Lung (tissue), 12 donors: ENCODE data around the gene LAMC3. TPM values are rescaled to one million over a fixed set of nuclear protein-coding genes. Genes with fewer than 3 reads are reported as not detected.

Experiments
- ATAC-seq: fragments of 200-7000 bp; cut with Tn5 transposase; one replicate; pipeline ENCODE4 v1.9.1; 2020; ENCODE audit warnings: moderate number of reproducible peaks; ENCODE audit not compliant: insufficient read depth, low FRiP score
- DNase-seq, 3 donors: peaks; one replicate each; pipeline ENCODE4 v3.0.0-alpha.2; 2013 to 2017
- H3K27ac ChIP-seq, 2 donors: one replicate each; pipeline ENCODE4 v1.5.1; 2013; ENCODE audit warnings: mild to moderate bottlenecking in 2 of 2, moderate library complexity in 2 of 2, control low read depth in 1 of 2, inconsistent platforms in 1 of 2, low read depth in 1 of 2, low read length in 1 of 2
- H3K27me3 ChIP-seq, 3 donors: one replicate each; pipeline ENCODE4 v1.5.1; 2013; ENCODE audit warnings: low read length in 2 of 3; ENCODE audit not compliant: control insufficient read depth in 3 of 3, insufficient read depth in 3 of 3
- H3K36me3 ChIP-seq, 4 donors: one replicate each; pipeline ENCODE4 v1.5.1; 2013; ENCODE audit warnings: low read length in 4 of 4, mild to moderate bottlenecking in 1 of 4, moderate library complexity in 1 of 4; ENCODE audit not compliant: control insufficient read depth in 4 of 4, insufficient read depth in 4 of 4
- H3K4me1 ChIP-seq, 5 donors: one replicate each; pipeline ENCODE4 v1.5.1; 2013; ENCODE audit warnings: low read length in 5 of 5, mild to moderate bottlenecking in 2 of 5, moderate library complexity in 1 of 5; ENCODE audit not compliant: control insufficient read depth in 5 of 5, insufficient read depth in 5 of 5
- H3K4me3 ChIP-seq: one replicate; pipeline ENCODE4 v1.5.1; 2013; ENCODE audit warnings: mild to moderate bottlenecking, control low read depth, moderate library complexity
- H3K9ac ChIP-seq, 2 donors: one replicate each; pipeline ENCODE4 v1.5.1; 2013; ENCODE audit warnings: low read length in 2 of 2, control low read depth in 1 of 2; ENCODE audit not compliant: insufficient read depth in 1 of 2
- H3K9me3 ChIP-seq, 4 donors: one replicate each; pipeline ENCODE4 v1.5.1; 2013; ENCODE audit warnings: low read length in 3 of 4, mild to moderate bottlenecking in 1 of 4, moderate library complexity in 1 of 4; ENCODE audit not compliant: control insufficient read depth in 4 of 4, insufficient read depth in 3 of 4
- WGBS, 2 donors: extraction: QIAGEN DNeasy Blood & Tissue Kit; methylation state at CpG; one replicate each; pipeline ENCODE4 v1.1.7; 2013; 5-methylcytosine and 5-hydroxymethylcytosine counted together
- polyA plus RNA-seq, 2 donors: library from polyadenylated mRNA; stranded (reverse); fragments of 200-250 nt; gene quantifications; one replicate each; pipeline ENCODE4 v1.2.1, GENCODE V29; 2013
- total RNA-seq, 2 donors: library from RNA; depleted of rRNA in 1 of 2; stranded (reverse); fragments of >200 nt in 1 of 2; gene quantifications; one replicate each; pipeline ENCODE4 v1.2.1, GENCODE V29; 2014 to 2021
- TF ChIP-seq, protein P1 (sequence below): IDR thresholded peaks from 2 replicates; pipeline ENCODE4 v1.5.1; 2012; ENCODE audit warnings: mild to moderate bottlenecking; ENCODE audit errors: control extremely low read depth, extremely low read depth
- donor health status: control.
- donor health status: control.
- donor health status: Bipolar disorder and iron deficiency.
- donor health status: healthy.
- donor health status: DM: yes; HTN: yes; CAD: no.

LAMC3 gene
- total and polyA plus RNA-seq, 4 donors, result 10.5 to 24.3 (median 14.1) TPM

DNA sequence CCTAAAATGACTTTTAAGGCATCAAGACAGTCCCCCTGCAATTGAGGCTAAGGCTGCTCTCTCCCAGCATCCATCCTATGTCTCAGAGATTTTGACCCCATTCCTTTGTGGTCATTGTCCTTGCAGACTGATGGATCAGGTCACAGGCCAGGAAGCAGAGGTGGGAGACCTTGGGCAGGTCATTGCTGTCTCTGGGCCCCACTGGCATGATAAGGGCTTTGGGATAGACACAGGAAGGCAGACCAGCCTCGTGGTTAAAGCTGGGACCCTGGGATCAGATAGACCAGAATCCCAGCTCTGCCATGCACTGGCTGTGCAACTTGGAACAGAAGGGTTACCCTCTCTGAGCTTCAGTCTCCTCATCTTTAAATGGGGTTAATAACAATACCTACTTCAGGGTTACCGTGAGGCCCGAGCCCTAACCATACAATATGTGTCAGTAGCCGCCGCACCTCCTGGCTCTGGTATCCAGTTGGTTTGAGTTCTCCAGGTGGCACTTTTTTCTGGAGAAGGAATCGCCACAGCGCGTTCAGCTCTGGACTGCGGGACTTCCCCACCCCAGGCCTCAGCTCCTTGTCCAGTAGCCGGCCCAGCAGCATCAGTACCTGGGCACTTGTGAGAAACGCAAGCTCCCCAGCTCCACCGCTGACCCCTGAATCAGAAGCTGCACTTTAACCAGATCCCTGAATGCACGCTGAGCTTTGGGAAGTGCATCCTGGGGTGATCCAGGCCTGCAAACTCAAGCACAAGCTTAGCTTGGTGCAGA is 21.4 kb downstream of the LAMC3 start:
- no peaks in the 10 kb centered on the region for H3K27me3 ChIP-seq
- ATAC-seq, result no peak
- H3K27ac ChIP-seq, result no peak overlapping the region
- TF ChIP-seq, protein P1, sequence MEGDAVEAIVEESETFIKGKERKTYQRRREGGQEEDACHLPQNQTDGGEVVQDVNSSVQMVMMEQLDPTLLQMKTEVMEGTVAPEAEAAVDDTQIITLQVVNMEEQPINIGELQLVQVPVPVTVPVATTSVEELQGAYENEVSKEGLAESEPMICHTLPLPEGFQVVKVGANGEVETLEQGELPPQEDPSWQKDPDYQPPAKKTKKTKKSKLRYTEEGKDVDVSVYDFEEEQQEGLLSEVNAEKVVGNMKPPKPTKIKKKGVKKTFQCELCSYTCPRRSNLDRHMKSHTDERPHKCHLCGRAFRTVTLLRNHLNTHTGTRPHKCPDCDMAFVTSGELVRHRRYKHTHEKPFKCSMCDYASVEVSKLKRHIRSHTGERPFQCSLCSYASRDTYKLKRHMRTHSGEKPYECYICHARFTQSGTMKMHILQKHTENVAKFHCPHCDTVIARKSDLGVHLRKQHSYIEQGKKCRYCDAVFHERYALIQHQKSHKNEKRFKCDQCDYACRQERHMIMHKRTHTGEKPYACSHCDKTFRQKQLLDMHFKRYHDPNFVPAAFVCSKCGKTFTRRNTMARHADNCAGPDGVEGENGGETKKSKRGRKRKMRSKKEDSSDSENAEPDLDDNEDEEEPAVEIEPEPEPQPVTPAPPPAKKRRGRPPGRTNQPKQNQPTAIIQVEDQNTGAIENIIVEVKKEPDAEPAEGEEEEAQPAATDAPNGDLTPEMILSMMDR, result no peak
- no peak for DNase-seq
- WGBS, 2 donors, result 82 to 94% methylated on average over 13 of the region's 13 CpGs
- no peaks in the 10 kb centered on the region for H3K4me1 ChIP-seq
- H3K9me3 ChIP-seq, result peaks cover 0 to under 1% (median 0%) of the 10 kb centered on the region in 4 donors
- no peak overlapping the region for H3K4me3 ChIP-seq
- no peak overlapping the region for H3K9ac ChIP-seq
- no peaks in the 10 kb centered on the region for H3K36me3 ChIP-seq

DNA sequence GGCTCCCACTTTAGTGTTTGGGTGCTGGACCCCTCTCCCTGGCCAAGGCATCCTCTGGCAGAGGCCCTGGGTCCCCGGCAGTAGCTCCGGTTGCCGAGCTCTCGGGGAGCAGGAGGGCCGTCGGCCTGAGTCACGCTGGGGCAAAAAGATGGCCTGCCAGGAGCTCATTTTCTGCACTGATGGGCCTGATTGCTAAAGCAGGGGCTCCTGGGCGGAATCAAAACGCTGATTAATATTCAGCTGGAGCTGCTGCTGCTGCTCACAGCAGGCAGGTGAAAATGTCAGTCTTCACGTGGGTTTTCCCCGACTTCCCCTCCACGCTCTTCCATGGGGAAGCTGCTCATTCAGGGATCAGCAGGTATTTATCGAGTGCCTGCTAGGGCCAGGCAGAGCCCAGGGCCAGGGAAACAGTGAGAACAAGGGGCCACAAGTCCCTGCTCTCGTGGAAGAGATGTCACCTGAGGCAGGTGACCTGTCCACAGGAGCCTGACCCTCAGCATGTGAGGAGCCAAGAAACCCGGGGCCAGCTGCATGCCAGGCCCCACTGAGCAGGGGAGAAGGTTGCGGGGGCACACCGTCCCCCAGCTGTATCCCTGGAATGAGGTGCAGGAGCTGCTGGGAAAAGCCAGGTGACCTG is 22.1 kb downstream of the LAMC3 start:
- H3K9ac ChIP-seq, result no peak overlapping the region
- no peak for ATAC-seq
- no peaks in the 10 kb centered on the region for H3K27me3 ChIP-seq
- H3K27ac ChIP-seq, result no peak overlapping the region
- no peak overlapping the region for H3K4me3 ChIP-seq
- peaks cover 0 to 2% (median 0%) of the 10 kb centered on the region in 4 donors for H3K9me3 ChIP-seq
- TF ChIP-seq, protein P1, result no peak
- WGBS, 2 donors, result 83 to 94% methylated on average over 17 of the region's 17 CpGs
- DNase-seq, result no peak
- H3K36me3 ChIP-seq, result no peaks in the 10 kb centered on the region
- no peaks in the 10 kb centered on the region for H3K4me1 ChIP-seq

DNA sequence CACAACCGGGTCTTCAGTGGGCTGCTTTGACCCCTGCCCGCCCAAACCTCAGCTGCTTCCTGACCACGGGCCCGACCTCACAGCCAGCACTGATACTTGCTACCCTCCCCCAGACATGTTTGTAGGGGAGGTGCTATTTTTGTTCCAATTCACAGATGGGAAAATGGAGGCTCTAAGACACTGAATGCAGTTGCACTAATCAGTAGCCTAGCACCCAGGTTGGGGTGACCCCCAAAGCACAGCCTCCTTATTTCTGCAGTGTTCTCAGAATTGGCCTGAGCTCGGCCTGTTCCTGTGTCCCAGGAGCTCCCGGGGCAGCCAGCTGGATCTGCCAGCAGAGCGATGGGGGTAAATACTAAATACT is 22.6 kb downstream of the LAMC3 start:
- Histone ChIP-seq H3K27ac (no peak overlapping the region), H3K9me3 (peaks cover 0 to 2% (median 0%) of the 10 kb centered on the region in 4 donors), H3K27me3 (no peaks in the 10 kb centered on the region), H3K4me1 (peaks cover 0 to 5% (median 0%) of the 10 kb centered on the region in 5 donors), H3K9ac (no peak overlapping the region), H3K36me3 (no peaks in the 10 kb centered on the region), H3K4me3 (no peak overlapping the region)
- no peak for DNase-seq
- TF ChIP-seq, protein P1, result no peak
- WGBS, 2 donors, result 72 to 76% methylated on average over 7 of the region's 7 CpGs
- no peak for ATAC-seq
